Measurements from ENCODE around the gene COG5.

GRCh38 chr7:107442678-107443077 lies 121.0 kb downstream of the COG5 start:
- TF ChIP-seq, protein P1, sequence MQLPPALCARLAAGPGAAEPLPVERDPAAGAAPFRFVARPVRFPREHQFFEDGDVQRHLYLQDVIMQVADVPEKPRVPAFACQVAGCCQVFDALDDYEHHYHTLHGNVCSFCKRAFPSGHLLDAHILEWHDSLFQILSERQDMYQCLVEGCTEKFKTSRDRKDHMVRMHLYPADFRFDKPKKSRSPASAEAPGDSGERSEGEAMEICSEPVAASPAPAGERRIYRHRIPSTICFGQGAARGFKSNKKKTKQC (CRISPR knock-in tag; IDR thresholded peaks at IDR 0.05): no peak
- TF ChIP-seq, protein P2, sequence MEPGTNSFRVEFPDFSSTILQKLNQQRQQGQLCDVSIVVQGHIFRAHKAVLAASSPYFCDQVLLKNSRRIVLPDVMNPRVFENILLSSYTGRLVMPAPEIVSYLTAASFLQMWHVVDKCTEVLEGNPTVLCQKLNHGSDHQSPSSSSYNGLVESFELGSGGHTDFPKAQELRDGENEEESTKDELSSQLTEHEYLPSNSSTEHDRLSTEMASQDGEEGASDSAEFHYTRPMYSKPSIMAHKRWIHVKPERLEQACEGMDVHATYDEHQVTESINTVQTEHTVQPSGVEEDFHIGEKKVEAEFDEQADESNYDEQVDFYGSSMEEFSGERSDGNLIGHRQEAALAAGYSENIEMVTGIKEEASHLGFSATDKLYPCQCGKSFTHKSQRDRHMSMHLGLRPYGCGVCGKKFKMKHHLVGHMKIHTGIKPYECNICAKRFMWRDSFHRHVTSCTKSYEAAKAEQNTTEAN (CRISPR knock-in tag; IDR thresholded peaks at IDR 0.05): no peak
- no peak for TF ChIP-seq POLR2A (conservative IDR thresholded peaks at IDR 0.05)
- no peak for TF ChIP-seq RNF2 (IDR thresholded peaks at IDR 0.05)
- no peak for TF ChIP-seq ZNF232 (CRISPR knock-in tag; IDR thresholded peaks at IDR 0.05)
- TF ChIP-seq, protein P3, sequence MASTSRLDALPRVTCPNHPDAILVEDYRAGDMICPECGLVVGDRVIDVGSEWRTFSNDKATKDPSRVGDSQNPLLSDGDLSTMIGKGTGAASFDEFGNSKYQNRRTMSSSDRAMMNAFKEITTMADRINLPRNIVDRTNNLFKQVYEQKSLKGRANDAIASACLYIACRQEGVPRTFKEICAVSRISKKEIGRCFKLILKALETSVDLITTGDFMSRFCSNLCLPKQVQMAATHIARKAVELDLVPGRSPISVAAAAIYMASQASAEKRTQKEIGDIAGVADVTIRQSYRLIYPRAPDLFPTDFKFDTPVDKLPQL (IDR thresholded peaks at IDR 0.05; ENCODE audit: extremely low read depth, insufficient read length): no peak
- TF ChIP-seq CTCF (IDR thresholded peaks at IDR 0.05 in 2 of 3, conservative IDR thresholded peaks at IDR 0.05 in 1 of 3; ENCODE audit: insufficient read depth in 2 of 3, low read depth in 1 of 3, low read length in 3 of 3): no peak
- TF ChIP-seq, protein P4, sequence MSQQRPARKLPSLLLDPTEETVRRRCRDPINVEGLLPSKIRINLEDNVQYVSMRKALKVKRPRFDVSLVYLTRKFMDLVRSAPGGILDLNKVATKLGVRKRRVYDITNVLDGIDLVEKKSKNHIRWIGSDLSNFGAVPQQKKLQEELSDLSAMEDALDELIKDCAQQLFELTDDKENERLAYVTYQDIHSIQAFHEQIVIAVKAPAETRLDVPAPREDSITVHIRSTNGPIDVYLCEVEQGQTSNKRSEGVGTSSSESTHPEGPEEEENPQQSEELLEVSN (IDR thresholded peaks at IDR 0.05; ENCODE audit: borderline replicate concordance in 1 of 2, extremely low read depth in 1 of 2, insufficient read depth in 1 of 2, insufficient read length in 1 of 2, low read depth in 1 of 2, low read length in 1 of 2, poor library complexity in 1 of 2, severe bottlenecking in 1 of 2): no peak
- no peak for TF ChIP-seq POU5F1 (IDR thresholded peaks at IDR 0.05; ENCODE audit: borderline replicate concordance, low read depth, low read length, partially characterized antibody)
- no peak for TF ChIP-seq SIX5 (IDR thresholded peaks at IDR 0.05; ENCODE audit: borderline replicate concordance in 1 of 2, insufficient read depth in 1 of 2, low read depth in 1 of 2, low read length in 2 of 2)
- no peak for TF ChIP-seq JUNB (CRISPR knock-in tag; conservative IDR thresholded peaks at IDR 0.05)
- TF ChIP-seq HDAC3 (IDR thresholded peaks at IDR 0.05; ENCODE audit: borderline replicate concordance, partially characterized antibody): no peak
